Naive B cell (primary cell): ENCODE measurements around the gene CNTROB. TPM values are rescaled to one million over a fixed set of nuclear protein-coding genes. Genes with fewer than 3 reads are reported as not detected.
A peak's percentile ranks its signal among the peaks of the same experiment; 100 is the strongest.

ENCODE experiments used
- ATAC-seq, 2 donors: fragments of 150-1000 bp; cut with Tn5 transposase; 2 replicates each; pipeline ENCODE4 v1.10.0; 2021; ENCODE audit warnings: low read depth in 2 of 2, mild to moderate bottlenecking in 2 of 2, moderate library complexity in 2 of 2
- DNase-seq: peaks from one replicate; pipeline ENCODE4 v3.0.0; 2022
- H3K27ac Mint-ChIP-seq, 6 donors: one replicate each; pipeline ENCODE4 v1.8.0; 2020 to 2022; ENCODE audit warnings: mild to moderate bottlenecking in 6 of 6, mixed read lengths in 6 of 6, moderate library complexity in 5 of 6, inconsistent platforms in 2 of 6
- H3K27me3 Mint-ChIP-seq, 3 donors: one replicate each; pipeline ENCODE4 v1.8.0; 2021 to 2022; ENCODE audit warnings: mixed read lengths in 3 of 3, mild to moderate bottlenecking in 1 of 3
- H3K36me3 Mint-ChIP-seq, 2 donors: one replicate each; pipeline ENCODE4 v1.8.0; 2020 to 2022; ENCODE audit warnings: mixed read lengths in 2 of 2, inconsistent platforms in 1 of 2, mild to moderate bottlenecking in 1 of 2
- H3K4me1 Mint-ChIP-seq, 3 donors: one replicate each; pipeline ENCODE4 v1.8.0; 2020 to 2022; ENCODE audit warnings: mixed read lengths in 3 of 3, inconsistent platforms in 1 of 3, mild to moderate bottlenecking in 1 of 3, moderate library complexity in 1 of 3
- H3K4me3 Mint-ChIP-seq, 8 donors: one replicate each; pipeline ENCODE4 v1.8.0; 2020 to 2022; ENCODE audit warnings: mild to moderate bottlenecking in 8 of 8, mixed read lengths in 8 of 8, moderate library complexity in 8 of 8, inconsistent platforms in 2 of 8
- H3K9me3 Mint-ChIP-seq, 7 donors: one replicate each; pipeline ENCODE4 v1.8.0; 2020 to 2022; ENCODE audit warnings: mixed read lengths in 7 of 7, mild to moderate bottlenecking in 5 of 7, inconsistent platforms in 2 of 7, moderate library complexity in 1 of 7
- polyA plus RNA-seq, 6 donors: library from polyadenylated mRNA; unstranded; fragments of 300-500 nt; fragmentation: Illumina TruSeq; gene quantifications; one replicate each; pipeline ENCODE4 v1.2.3, GENCODE V29; 2021; ENCODE audit warnings: low read depth in 6 of 6

The CNTROB gene
- 10 to 100 TPM in 1 of 6 donors, 1 to 10 TPM in 5; 3.3 to 14.2 (median 7.6) TPM for polyA plus RNA-seq

- Mint-ChIP-seq H3K4me3 (peak within 1 kb of the TSS; percentile 86 to 100 (median 96)), H3K27me3 (no peaks in the 10 kb centered on the region), H3K4me1 (peaks cover 36 to 46% (median 38%) of the 10 kb centered on the region in 3 donors), H3K9me3 (no peaks in the 10 kb centered on the region), H3K27ac (peak within 1 kb of the TSS; percentile 92 to 99 (median 98)), H3K36me3 (peaks cover 3 to 9% of the 10 kb centered on the region in 2 donors)
- peak; percentile 100 for DNase-seq
- peak; percentile 95 for ATAC-seq
Measured at GRCh38 chr17:7931709-7932482, at the start of gene CNTROB, which contains the start of gene TRAPPC1. TSS of gene CNTROB (plus strand) at chr17:7932206. CDS start at chr17:7933080, 874 bp downstream. TSS of gene TRAPPC1 (minus strand) at chr17:7931946. CDS start at chr17:7931829, 117 bp downstream.

GRCh38 chr17:7882629-7883028 is 49.4 kb upstream of the CNTROB start:
- no peaks in the 10 kb centered on the region for H3K27me3 Mint-ChIP-seq
- no peak for DNase-seq

GRCh38 chr17:7883781-7884386 is 48.1 kb upstream of the CNTROB start:
- peak; percentile 7 to 14 for ATAC-seq
- H3K36me3 Mint-ChIP-seq = no peaks in the 10 kb centered on the region
- no peaks in the 10 kb centered on the region for H3K9me3 Mint-ChIP-seq

More at GRCh38 chr17:7882629-7883028, 49.4 kb upstream of the CNTROB start:
- H3K4me1 Mint-ChIP-seq = peaks cover 0 to 6% (median 0%) of the 10 kb centered on the region in 3 donors
- no peak overlapping the region for H3K4me3 Mint-ChIP-seq
- no peaks in the 10 kb centered on the region for H3K36me3 Mint-ChIP-seq
- ATAC-seq = no peak
- no peaks in the 10 kb centered on the region for H3K9me3 Mint-ChIP-seq
- H3K27ac Mint-ChIP-seq = no peak overlapping the region

GRCh38 chr17:7884581-7885366 is 47.2 kb upstream of the CNTROB start:
- Mint-ChIP-seq H3K36me3 (no peaks in the 10 kb centered on the region), H3K4me1 (peaks cover 0 to 6% (median 0%) of the 10 kb centered on the region in 3 donors), H3K27ac (peak overlapping the region in 3 of 6 donors; percentile 25 to 70 (median 61)), H3K4me3 (peak overlapping the region in 7 of 8 donors; percentile 59 to 93 (median 73)), H3K27me3 (no peaks in the 10 kb centered on the region), H3K9me3 (no peaks in the 10 kb centered on the region)
- DNase-seq (peak; percentile 31), ATAC-seq (peak; percentile 6 to 31)

More at GRCh38 chr17:7883781-7884386, 48.1 kb upstream of the CNTROB start:
- H3K4me3 Mint-ChIP-seq = peak overlapping the region in 7 of 8 donors; percentile 63 to 93 (median 86)
- peak; percentile 29 for DNase-seq
- H3K27ac Mint-ChIP-seq = peak overlapping the region in 4 of 6 donors; percentile 3 to 82 (median 68)
- peaks cover 0 to 6% (median 0%) of the 10 kb centered on the region in 3 donors for H3K4me1 Mint-ChIP-seq
- H3K27me3 Mint-ChIP-seq = no peaks in the 10 kb centered on the region

- peak overlapping the region in 5 of 8 donors; percentile 36 to 81 (median 54) for H3K4me3 Mint-ChIP-seq
- H3K4me1 Mint-ChIP-seq = peaks cover 0 to 9% (median 0%) of the 10 kb centered on the region in 3 donors
- H3K9me3 Mint-ChIP-seq = no peaks in the 10 kb centered on the region
- H3K27me3 Mint-ChIP-seq = no peaks in the 10 kb centered on the region
- ATAC-seq = peak; percentile 24 to 39
- peak; percentile 44 for DNase-seq
- H3K27ac Mint-ChIP-seq = peak overlapping the region in 1 of 6 donors; percentile 97
- no peaks in the 10 kb centered on the region for H3K36me3 Mint-ChIP-seq
Measured at GRCh38 chr17:7885367-7886226, 46.4 kb upstream of the CNTROB start.

GRCh38 chr17:7886227-7887037 is 45.6 kb upstream of the CNTROB start:
- H3K9me3 Mint-ChIP-seq = no peaks in the 10 kb centered on the region
- no peaks in the 10 kb centered on the region for H3K36me3 Mint-ChIP-seq
- DNase-seq = peak; percentile 28
- H3K27me3 Mint-ChIP-seq = no peaks in the 10 kb centered on the region
- H3K27ac Mint-ChIP-seq = peak overlapping the region in 1 of 6 donors; percentile 97
- H3K4me1 Mint-ChIP-seq = peaks cover 0 to 9% (median 0%) of the 10 kb centered on the region in 3 donors
- no peak overlapping the region for H3K4me3 Mint-ChIP-seq
- peak in 1 of 2 donors; percentile 5 for ATAC-seq

- Mint-ChIP-seq H3K27me3 (no peaks in the 10 kb centered on the region), H3K4me1 (peaks cover 0 to 9% (median 0%) of the 10 kb centered on the region in 3 donors), H3K36me3 (no peaks in the 10 kb centered on the region), H3K27ac (no peak overlapping the region), H3K9me3 (no peaks in the 10 kb centered on the region), H3K4me3 (no peak overlapping the region)
- ATAC-seq (peak; percentile 6 to 17), DNase-seq (no peak)
Measured at GRCh38 chr17:7887038-7887481, 44.9 kb upstream of the CNTROB start.

GRCh38 chr17:7887482-7888183 is 44.4 kb upstream of the CNTROB start:
- H3K27ac Mint-ChIP-seq = no peak overlapping the region
- peak; percentile 71 for DNase-seq
- H3K4me3 Mint-ChIP-seq = no peak overlapping the region
- H3K9me3 Mint-ChIP-seq = no peaks in the 10 kb centered on the region
- H3K27me3 Mint-ChIP-seq = no peaks in the 10 kb centered on the region
- H3K4me1 Mint-ChIP-seq = peaks cover 0 to 9% (median 0%) of the 10 kb centered on the region in 3 donors
- ATAC-seq = peak; percentile 65 to 67
- H3K36me3 Mint-ChIP-seq = no peaks in the 10 kb centered on the region

- Mint-ChIP-seq H3K36me3 (no peaks in the 10 kb centered on the region), H3K4me3 (peak within 1 kb of the TSS in 1 of 8 donors; percentile 48), H3K27ac (peak within 1 kb of the TSS in 2 of 6 donors; percentile 32 to 89), H3K4me1 (peaks cover 0 to 9% (median 0%) of the 10 kb centered on the region in 3 donors), H3K9me3 (no peaks in the 10 kb centered on the region), H3K27me3 (no peaks in the 10 kb centered on the region)
- ATAC-seq (no peak), DNase-seq (no peak)
Measured at GRCh38 chr17:7888184-7888920, 43.7 kb upstream of the CNTROB start, which contains the start of gene CHD3. TSS of gene CHD3 (plus strand) at chr17:7888789. CDS start at chr17:7889001, 212 bp downstream.

- ATAC-seq (no peak), DNase-seq (no peak)
- Mint-ChIP-seq H3K27me3 (no peaks in the 10 kb centered on the region), H3K36me3 (peaks cover under 1 to 2% of the 10 kb centered on the region in 2 donors), H3K27ac (peak overlapping the region in 2 of 6 donors; percentile 32 to 89), H3K4me1 (peaks cover 0 to 5% (median 0%) of the 10 kb centered on the region in 3 donors), H3K4me3 (peak overlapping the region in 1 of 8 donors; percentile 48), H3K9me3 (no peaks in the 10 kb centered on the region)
Measured at GRCh38 chr17:7889166-7889955, 42.6 kb upstream of the CNTROB start.
